Hepatocyte (in vitro differentiated cells): ENCODE results near the gene LRRC38. TPM values are rescaled to one million over a fixed set of nuclear protein-coding genes. Genes with fewer than 3 reads are reported as not detected.
"Not testable (repeated sequence)": the region's sequence is repeated elsewhere in the genome, so short reads cannot be mapped to it uniquely, and the experiment has no call there.

Experiments used
- DNase-seq: peaks from one replicate; pipeline ENCODE4 v3.0.0-alpha.2; 2016; ENCODE audit warnings: low spot score
- H2AFZ ChIP-seq: fragments of 200-600 bp; sonication (generic); 2 replicates; pipeline ENCODE4 v1.6.0; 2016; ENCODE audit warnings: antibody characterized with exemption, mild to moderate bottlenecking
- H3K27ac ChIP-seq: fragments of 200-600 bp; sonication (generic); 2 replicates; pipeline ENCODE4 v1.5.1; 2016; ENCODE audit warnings: mild to moderate bottlenecking
- H3K27me3 ChIP-seq: fragments of 200-600 bp; sonication (generic); 2 replicates; pipeline ENCODE4 v1.6.1; 2016
- H3K36me3 ChIP-seq: fragments of 200-600 bp; sonication (generic); replicated peaks from 2 replicates; pipeline ENCODE4 v1.5.1; 2016; ENCODE audit warnings: low read depth; ENCODE audit not compliant: insufficient read depth
- H3K4me1 ChIP-seq: fragments of 200-600 bp; sonication (generic); 2 replicates; pipeline ENCODE4 v1.5.1; 2016; ENCODE audit warnings: mild to moderate bottlenecking, moderate library complexity; ENCODE audit not compliant: insufficient read depth
- H3K4me2 ChIP-seq: fragments of 200-600 bp; sonication (generic); 2 replicates; pipeline ENCODE4 v1.6.0; 2016
- H3K4me3 ChIP-seq: fragments of 200-600 bp; sonication (generic); 2 replicates; pipeline ENCODE4 v1.5.1; 2016; ENCODE audit warnings: mild to moderate bottlenecking
- H3K79me2 ChIP-seq: fragments of 200-600 bp; sonication (generic); 2 replicates; pipeline ENCODE4 v1.6.0; 2017; ENCODE audit warnings: mild to moderate bottlenecking
- H3K9me2 ChIP-seq: fragments of 200-600 bp; sonication (generic); replicated peaks from 2 replicates; pipeline ENCODE4 v1.6.0; 2017; ENCODE audit warnings: mild to moderate bottlenecking; ENCODE audit not compliant: insufficient read depth
- H3K9me3 ChIP-seq: fragments of 200-600 bp; sonication (generic); 2 replicates; pipeline ENCODE4 v1.5.1; 2016; ENCODE audit warnings: low read depth, mild to moderate bottlenecking
- H4K20me1 ChIP-seq: fragments of 200-600 bp; sonication (generic); 2 replicates; pipeline ENCODE4 v1.6.0; 2016; ENCODE audit warnings: mild to moderate bottlenecking; ENCODE audit not compliant: insufficient read depth, poor library complexity, severe bottlenecking
- EZH2 ChIP-seq: fragments of 200-600 bp; sonication (generic); IDR thresholded peaks from 2 replicates; pipeline ENCODE4 v1.6.1; 2016; ENCODE audit warnings: antibody characterized with exemption, mild to moderate bottlenecking, borderline replicate concordance
- EZH2phosphoT487 ChIP-seq: fragments of 200-600 bp; sonication (generic); IDR thresholded peaks from one replicate; pipeline ENCODE4 v1.6.1; 2018; ENCODE audit warnings: antibody characterized with exemption, mild to moderate bottlenecking, low read depth, moderate library complexity; ENCODE audit not compliant: unreplicated experiment, severe bottlenecking
- WGBS: methylation state at CpG from one replicate; pipeline ENCODE4 v1.1.6; 2016; ENCODE audit warnings: low lambda C conversion rate; ENCODE audit errors: missing lambda C conversion rate; 5-methylcytosine and 5-hydroxymethylcytosine counted together
- polyA plus RNA-seq: library from polyadenylated mRNA; unstranded; fragments of >200 nt; fragmentation: Nextera tagmentation; extraction: Ambion mirVana; gene quantifications from 2 replicates; pipeline ENCODE4 v1.2.1, GENCODE V29; 2016
- total RNA-seq: library from RNA; depleted of rRNA; stranded (reverse); fragments of >200 nt; gene quantifications from 2 replicates; pipeline ENCODE4 v1.2.3, GENCODE V29; 2014
- TF ChIP-seq, protein P1 (sequence below): fragments of 200-600 bp; sonication (generic); IDR thresholded peaks from 2 replicates; pipeline ENCODE4 v1.5.1; 2016; ENCODE audit warnings: antibody characterized with exemption, mild to moderate bottlenecking; ENCODE audit not compliant: poor library complexity

The LRRC38 gene
- total and polyA plus RNA-seq, 2 experiments from 2014 or later = 3.8 to 26.7 TPM

DNA sequence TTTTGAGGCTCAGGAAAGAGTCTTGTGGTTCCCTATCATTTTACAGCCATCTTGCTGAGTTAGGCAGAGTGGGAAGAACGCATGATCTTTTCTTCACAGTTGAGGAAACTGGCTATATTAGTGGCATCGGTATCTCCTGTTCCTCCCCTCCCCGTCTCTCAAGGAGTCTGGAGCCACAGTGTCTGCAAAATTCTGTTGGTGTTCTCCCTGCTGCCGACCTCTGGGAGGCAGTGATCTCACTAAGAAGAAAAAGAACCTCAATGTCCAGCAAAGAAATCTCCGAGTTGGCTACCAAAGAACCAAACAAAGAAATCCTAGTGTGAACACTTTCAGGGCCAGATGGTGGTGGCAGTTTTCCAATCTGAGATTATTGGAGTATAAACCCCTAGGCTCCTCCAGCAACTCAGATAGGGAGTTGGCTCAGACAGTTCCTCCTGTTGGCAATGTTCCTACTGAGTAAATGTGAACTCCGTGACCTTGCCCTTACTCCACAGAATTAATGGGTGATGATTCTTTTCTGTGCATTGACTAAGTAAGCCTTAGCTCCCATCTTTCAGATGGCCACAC lies 62.3 kb downstream of the LRRC38 start:
- WGBS = 68% methylated on average over 6 of the region's 6 CpGs
- TF ChIP-seq EZH2 = no peak
- TF ChIP-seq, protein P1, sequence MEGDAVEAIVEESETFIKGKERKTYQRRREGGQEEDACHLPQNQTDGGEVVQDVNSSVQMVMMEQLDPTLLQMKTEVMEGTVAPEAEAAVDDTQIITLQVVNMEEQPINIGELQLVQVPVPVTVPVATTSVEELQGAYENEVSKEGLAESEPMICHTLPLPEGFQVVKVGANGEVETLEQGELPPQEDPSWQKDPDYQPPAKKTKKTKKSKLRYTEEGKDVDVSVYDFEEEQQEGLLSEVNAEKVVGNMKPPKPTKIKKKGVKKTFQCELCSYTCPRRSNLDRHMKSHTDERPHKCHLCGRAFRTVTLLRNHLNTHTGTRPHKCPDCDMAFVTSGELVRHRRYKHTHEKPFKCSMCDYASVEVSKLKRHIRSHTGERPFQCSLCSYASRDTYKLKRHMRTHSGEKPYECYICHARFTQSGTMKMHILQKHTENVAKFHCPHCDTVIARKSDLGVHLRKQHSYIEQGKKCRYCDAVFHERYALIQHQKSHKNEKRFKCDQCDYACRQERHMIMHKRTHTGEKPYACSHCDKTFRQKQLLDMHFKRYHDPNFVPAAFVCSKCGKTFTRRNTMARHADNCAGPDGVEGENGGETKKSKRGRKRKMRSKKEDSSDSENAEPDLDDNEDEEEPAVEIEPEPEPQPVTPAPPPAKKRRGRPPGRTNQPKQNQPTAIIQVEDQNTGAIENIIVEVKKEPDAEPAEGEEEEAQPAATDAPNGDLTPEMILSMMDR = no peak
- TF ChIP-seq EZH2phosphoT487 = no peak
- H3K4me3 ChIP-seq = no peak overlapping the region
- no peak overlapping the region for H2AFZ ChIP-seq
- no peaks in the 10 kb centered on the region for H3K36me3 ChIP-seq
- H3K9me2 ChIP-seq = no peaks in the 10 kb centered on the region
- no peak overlapping the region for H3K4me2 ChIP-seq
- no peaks in the 10 kb centered on the region for H3K79me2 ChIP-seq
- no peaks in the 10 kb centered on the region for H4K20me1 ChIP-seq
- no peak overlapping the region for H3K27ac ChIP-seq
- H3K9me3 ChIP-seq = no peaks in the 10 kb centered on the region
- H3K4me1 ChIP-seq = no peaks in the 10 kb centered on the region
- DNase-seq = no peak
- H3K27me3 ChIP-seq = no peaks in the 10 kb centered on the region

DNA sequence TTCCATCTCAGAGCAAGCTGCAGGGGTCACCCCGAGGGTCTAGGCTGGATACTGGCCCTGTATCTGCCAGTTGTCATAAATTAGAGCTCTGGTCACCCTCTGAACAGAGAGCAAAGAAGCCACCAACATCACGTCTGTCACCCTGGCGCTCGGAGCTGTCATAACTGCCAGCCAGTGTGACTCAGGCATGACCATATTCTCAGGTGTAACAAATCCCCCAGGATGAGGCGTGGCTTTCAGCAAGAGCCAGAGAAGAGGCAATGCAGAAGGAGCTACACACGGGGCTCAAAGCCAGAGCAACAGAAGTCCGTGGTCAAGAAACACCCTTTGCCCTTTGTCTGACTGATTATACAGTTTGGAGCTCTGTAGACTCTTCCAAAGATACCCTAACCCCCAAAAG lies 63.6 kb downstream of the LRRC38 start:
- TF ChIP-seq EZH2 = no peak
- TF ChIP-seq, protein P1 = no peak
- no peak for TF ChIP-seq EZH2phosphoT487
- H4K20me1 ChIP-seq = no peaks in the 10 kb centered on the region
- no peak overlapping the region for H3K4me2 ChIP-seq
- H3K79me2 ChIP-seq = no peaks in the 10 kb centered on the region
- H3K4me1 ChIP-seq = no peaks in the 10 kb centered on the region
- no peaks in the 10 kb centered on the region for H3K9me3 ChIP-seq
- no peak overlapping the region for H3K27ac ChIP-seq
- H3K4me3 ChIP-seq = no peak overlapping the region
- no peak overlapping the region for H2AFZ ChIP-seq
- H3K36me3 ChIP-seq = no peaks in the 10 kb centered on the region
- DNase-seq = no peak
- H3K27me3 ChIP-seq = no peaks in the 10 kb centered on the region
- H3K9me2 ChIP-seq = no peaks in the 10 kb centered on the region
- 62% methylated on average over 7 of the region's 7 CpGs for WGBS

DNA sequence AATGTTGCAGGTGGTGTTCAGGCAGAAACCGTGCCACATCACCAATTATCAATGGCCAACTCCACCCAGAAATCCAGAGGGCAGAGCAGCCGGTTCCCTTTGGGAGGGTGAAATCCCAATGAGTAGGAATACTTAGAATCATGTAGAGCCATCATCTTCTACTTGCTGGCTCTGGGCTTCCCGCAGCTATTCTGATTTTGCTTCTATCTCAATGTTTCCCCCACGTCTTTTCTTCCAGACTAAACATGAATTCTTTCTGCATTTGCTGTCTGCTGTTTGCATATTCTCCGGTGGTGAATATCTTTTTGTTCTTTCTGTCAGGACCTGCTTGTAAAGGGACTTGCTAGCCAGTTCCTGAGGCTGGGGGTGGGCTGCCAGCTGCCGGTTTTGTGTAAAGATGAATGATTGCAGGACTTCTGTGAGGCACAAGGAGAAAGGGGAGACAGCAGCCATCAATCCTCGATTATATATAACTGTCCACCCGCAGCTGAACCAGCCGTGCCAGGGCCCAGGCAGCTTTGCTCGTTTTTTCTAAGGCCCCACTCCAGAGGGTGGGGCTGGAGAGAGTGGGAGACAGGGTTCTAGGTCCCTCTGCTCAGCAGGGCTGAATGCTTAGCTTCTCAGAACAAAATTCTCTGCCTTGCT lies 70.3 kb downstream of the LRRC38 start:
- TF ChIP-seq EZH2phosphoT487 (no peak), EZH2 (no peak)
- TF ChIP-seq, protein P1 = no peak
- Histone ChIP-seq H3K27me3 (no peaks in the 10 kb centered on the region), H2AFZ (no peak overlapping the region), H3K4me1 (no peaks in the 10 kb centered on the region), H3K9me3 (no peaks in the 10 kb centered on the region), H3K9me2 (no peaks in the 10 kb centered on the region), H3K36me3 (no peaks in the 10 kb centered on the region), H3K79me2 (no peaks in the 10 kb centered on the region), H3K27ac (no peak overlapping the region), H3K4me2 (no peak overlapping the region), H4K20me1 (no peaks in the 10 kb centered on the region), H3K4me3 (no peak overlapping the region)
- WGBS = 57% methylated on average over 10 of the region's 10 CpGs
- DNase-seq = no peak

DNA sequence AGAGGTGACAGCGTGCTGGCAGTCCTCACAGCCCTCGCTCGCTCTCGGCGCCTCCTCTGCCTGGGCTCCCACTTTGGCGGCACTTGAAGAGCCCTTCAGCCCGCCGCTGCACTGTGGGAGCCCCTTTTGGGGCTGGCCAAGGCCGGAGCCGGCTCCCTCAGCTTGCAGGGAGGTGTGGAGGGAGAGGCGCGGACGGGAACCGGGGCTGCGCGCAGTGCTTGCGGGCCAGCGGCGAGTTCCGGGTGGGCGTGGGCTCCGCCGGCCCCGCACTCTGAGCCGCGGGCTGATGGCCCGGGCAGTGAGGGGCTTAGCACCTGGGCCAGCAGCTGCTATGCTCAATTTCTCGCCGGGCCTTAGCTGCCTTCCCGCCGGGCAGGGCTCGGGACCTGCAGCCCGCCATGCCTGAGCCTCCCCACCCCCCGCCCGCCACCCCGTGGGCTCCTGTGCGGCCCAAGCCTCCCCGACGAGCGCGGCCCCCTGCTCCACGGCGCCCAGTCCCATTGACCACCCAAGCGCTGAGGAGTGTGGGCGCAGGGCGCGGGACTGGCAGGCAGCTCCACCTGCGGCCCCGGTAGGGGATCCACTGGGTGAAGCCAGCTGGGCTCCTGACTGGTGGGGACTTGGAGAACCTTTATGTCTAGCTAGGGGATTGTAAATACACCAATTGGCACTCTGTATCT lies 74.6 kb downstream of the LRRC38 start:
- not testable (repeated sequence) for H4K20me1 ChIP-seq, H3K4me3 ChIP-seq, H3K9me2 ChIP-seq, H3K36me3 ChIP-seq, H3K27me3 ChIP-seq, DNase-seq, H3K9me3 ChIP-seq, H3K4me1 ChIP-seq, H3K27ac ChIP-seq, H3K79me2 ChIP-seq, H3K4me2 ChIP-seq, H2AFZ ChIP-seq
- 98% methylated on average over 27 of the region's 49 CpGs for whole genome bisulfite sequencing
